H9 (cell line): Measurements from ENCODE around the gene ARHGEF10L. TPM values are rescaled to one million over a fixed set of nuclear protein-coding genes. Genes with fewer than 3 reads are reported as not detected.

ENCODE experiments used
- DNase-seq: peaks from one replicate; pipeline ENCODE4 v3.0.0-alpha.2; 2017
- H2AFZ ChIP-seq: one replicate; pipeline ENCODE4 v1.6.1; 2013; ENCODE audit warnings: mild to moderate bottlenecking, low read length, control low read depth, moderate library complexity
- H2AK5ac ChIP-seq: 2 replicates; pipeline ENCODE4 v1.6.1; 2013; ENCODE audit warnings: low read length, control low read depth, mixed read lengths; ENCODE audit not compliant: insufficient read length
- H2BK120ac ChIP-seq: one replicate; pipeline ENCODE4 v1.6.1; 2013; ENCODE audit warnings: low read depth, mild to moderate bottlenecking, low read length, control low read depth, inconsistent platforms; ENCODE audit not compliant: poor library complexity, severe bottlenecking
- H2BK12ac ChIP-seq: 2 replicates; pipeline ENCODE4 v1.6.1; 2013; ENCODE audit warnings: low read length, control low read depth, mixed read lengths, low read depth; ENCODE audit not compliant: insufficient read length
- H2BK15ac ChIP-seq: 2 replicates; pipeline ENCODE4 v1.6.1; 2013; ENCODE audit warnings: low read depth, low read length, control low read depth
- H2BK20ac ChIP-seq: one replicate; pipeline ENCODE4 v1.6.1; 2013; ENCODE audit warnings: low read depth, mild to moderate bottlenecking, low read length, control low read depth, inconsistent platforms; ENCODE audit not compliant: poor library complexity, severe bottlenecking
- H2BK5ac ChIP-seq: 2 replicates; pipeline ENCODE4 v1.6.1; 2013; ENCODE audit warnings: low read length, control low read depth, mixed read lengths; ENCODE audit not compliant: insufficient read length
- H3K14ac ChIP-seq: 2 replicates; pipeline ENCODE4 v1.6.1; 2013; ENCODE audit warnings: low read length, control low read depth; ENCODE audit not compliant: insufficient read depth
- H3K18ac ChIP-seq: 2 replicates; pipeline ENCODE4 v1.6.1; 2013; ENCODE audit warnings: low read depth, mild to moderate bottlenecking, mixed read lengths, low read length, control low read depth; ENCODE audit not compliant: insufficient read length
- H3K23ac ChIP-seq: 2 replicates; pipeline ENCODE4 v1.6.1; 2013; ENCODE audit warnings: low read length, control low read depth, mixed read lengths, low read depth; ENCODE audit not compliant: insufficient read length
- H3K23me2 ChIP-seq: 2 replicates; pipeline ENCODE4 v1.6.1; 2013; ENCODE audit warnings: low read depth, mild to moderate bottlenecking, mixed read lengths, low read length, control low read depth; ENCODE audit not compliant: insufficient read length, poor library complexity, severe bottlenecking
- H3K27ac ChIP-seq: 2 replicates; pipeline ENCODE4 v1.5.1; 2013; ENCODE audit warnings: low read length, control low read depth, mixed read lengths, low read depth; ENCODE audit not compliant: insufficient read length
- H3K27me3 ChIP-seq: 2 replicates; pipeline ENCODE4 v1.6.1; 2013; ENCODE audit warnings: low read length, control low read depth, inconsistent platforms; ENCODE audit not compliant: insufficient read depth
- H3K4ac ChIP-seq: 2 replicates; pipeline ENCODE4 v1.6.1; 2013; ENCODE audit warnings: low read depth, mild to moderate bottlenecking, control low read depth, inconsistent platforms, low read length, moderate library complexity
- H3K4me1 ChIP-seq: 2 replicates; pipeline ENCODE4 v1.6.1; 2013; ENCODE audit warnings: low read length, control low read depth, inconsistent platforms; ENCODE audit not compliant: insufficient read depth
- H3K4me2 ChIP-seq: 2 replicates; pipeline ENCODE4 v1.6.1; 2013; ENCODE audit warnings: low read length, control low read depth, mixed read lengths; ENCODE audit not compliant: insufficient read length, insufficient read depth
- H3K56ac ChIP-seq: 2 replicates; pipeline ENCODE4 v1.6.1; 2013; ENCODE audit warnings: low read depth, mild to moderate bottlenecking, mixed read lengths, low read length, control low read depth; ENCODE audit not compliant: insufficient read length
- H3K79me1 ChIP-seq: 2 replicates; pipeline ENCODE4 v1.6.1; 2013; ENCODE audit warnings: low read depth, mild to moderate bottlenecking, moderate library complexity, low read length, control low read depth, inconsistent platforms; ENCODE audit not compliant: insufficient read depth, poor library complexity, severe bottlenecking
- H3K79me2 ChIP-seq: 2 replicates; pipeline ENCODE4 v1.6.1; 2013; ENCODE audit warnings: low read length, control low read depth, inconsistent platforms; ENCODE audit not compliant: insufficient read depth
- H3K9ac ChIP-seq: 2 replicates; pipeline ENCODE4 v1.6.1; 2013; ENCODE audit warnings: low read length, control low read depth, mixed read lengths; ENCODE audit not compliant: insufficient read length; ENCODE audit errors: extremely low read depth
- H3K9me3 ChIP-seq: one replicate; pipeline ENCODE4 v1.6.1; 2013; ENCODE audit warnings: low read depth, low read length, inconsistent platforms; ENCODE audit not compliant: control insufficient read depth
- H3T11ph ChIP-seq: one replicate; pipeline ENCODE4 v1.6.1; 2013; ENCODE audit warnings: mild to moderate bottlenecking, low read length, control low read depth, inconsistent platforms
- H4K20me1 ChIP-seq: one replicate; pipeline ENCODE4 v1.6.1; 2013; ENCODE audit not compliant: control insufficient read depth, insufficient read length, insufficient read depth
- H4K5ac ChIP-seq: 2 replicates; pipeline ENCODE4 v1.6.1; 2013; ENCODE audit warnings: low read depth, mild to moderate bottlenecking, mixed read lengths, low read length, control low read depth; ENCODE audit not compliant: insufficient read length
- H4K8ac ChIP-seq: replicated peaks from 2 replicates; pipeline ENCODE4 v1.6.1; 2013; ENCODE audit warnings: low read length, control low read depth, mixed read lengths, low read depth; ENCODE audit not compliant: insufficient read length
- H4K91ac ChIP-seq: 2 replicates; pipeline ENCODE4 v1.6.1; 2013; ENCODE audit warnings: low read depth, mild to moderate bottlenecking, moderate library complexity, mixed read lengths, low read length, control low read depth; ENCODE audit not compliant: insufficient read length
- H3K27ac Mint-ChIP-seq, 3 experiments: 2 replicates in 2 of 3; 3 replicates in 1 of 3; pipeline ENCODE4 v1.8.0; 2020 to 2021; ENCODE audit warnings: mixed read lengths in 3 of 3, mild to moderate bottlenecking in 1 of 3, moderate library complexity in 1 of 3
- H3K27me3 Mint-ChIP-seq: 2 replicates; pipeline ENCODE4 v1.8.0; 2021; ENCODE audit warnings: low read depth, mild to moderate bottlenecking, moderate library complexity, mixed read lengths
- H3K36me3 Mint-ChIP-seq, 3 experiments: 2 replicates in 2 of 3; 3 replicates in 1 of 3; pipeline ENCODE4 v1.8.0; 2020 to 2021; ENCODE audit warnings: low read depth in 3 of 3, mixed read lengths in 3 of 3; ENCODE audit not compliant: insufficient read depth in 1 of 3
- H3K4me1 Mint-ChIP-seq, 2 experiments: 2 replicates each; pipeline ENCODE4 v1.8.0; 2020; ENCODE audit warnings: mixed read lengths in 2 of 2
- H3K4me3 Mint-ChIP-seq, 2 experiments: 2 replicates in 1 of 2; 3 replicates in 1 of 2; pipeline ENCODE4 v1.8.0; 2020 to 2021; ENCODE audit warnings: mild to moderate bottlenecking in 2 of 2, mixed read lengths in 2 of 2, moderate library complexity in 1 of 2
- H3K9me3 Mint-ChIP-seq, 2 experiments: 2 replicates in 1 of 2; 3 replicates in 1 of 2; pipeline ENCODE4 v1.8.0; 2020; ENCODE audit warnings: mild to moderate bottlenecking in 2 of 2, mixed read lengths in 2 of 2, moderate library complexity in 1 of 2
- WGBS: extraction: QIAGEN DNeasy Blood & Tissue Kit; methylation state at CpG from one replicate; pipeline ENCODE4 v1.1.7; 2013; ENCODE audit warnings: missing lambda C conversion rate, low lambda C conversion rate, mixed read lengths; ENCODE audit not compliant: insufficient read length; ENCODE audit errors: extremely low coverage; 5-methylcytosine and 5-hydroxymethylcytosine counted together
- total RNA-seq: library from RNA; stranded (reverse); gene quantifications from 2 replicates; pipeline ENCODE4 v1.2.1, GENCODE V29; 2021
- TF ChIP-seq, protein P1 (sequence below): fragments of 200-600 bp; sonication (generic); conservative IDR thresholded peaks from 3 replicates; pipeline ENCODE4 v1.8.0; 2021; ENCODE audit warnings: antibody characterized with exemption, mild to moderate bottlenecking

Gene ARHGEF10L
- total RNA-seq, 1 experiment from 2014 or later, result 20.2 TPM

DNA sequence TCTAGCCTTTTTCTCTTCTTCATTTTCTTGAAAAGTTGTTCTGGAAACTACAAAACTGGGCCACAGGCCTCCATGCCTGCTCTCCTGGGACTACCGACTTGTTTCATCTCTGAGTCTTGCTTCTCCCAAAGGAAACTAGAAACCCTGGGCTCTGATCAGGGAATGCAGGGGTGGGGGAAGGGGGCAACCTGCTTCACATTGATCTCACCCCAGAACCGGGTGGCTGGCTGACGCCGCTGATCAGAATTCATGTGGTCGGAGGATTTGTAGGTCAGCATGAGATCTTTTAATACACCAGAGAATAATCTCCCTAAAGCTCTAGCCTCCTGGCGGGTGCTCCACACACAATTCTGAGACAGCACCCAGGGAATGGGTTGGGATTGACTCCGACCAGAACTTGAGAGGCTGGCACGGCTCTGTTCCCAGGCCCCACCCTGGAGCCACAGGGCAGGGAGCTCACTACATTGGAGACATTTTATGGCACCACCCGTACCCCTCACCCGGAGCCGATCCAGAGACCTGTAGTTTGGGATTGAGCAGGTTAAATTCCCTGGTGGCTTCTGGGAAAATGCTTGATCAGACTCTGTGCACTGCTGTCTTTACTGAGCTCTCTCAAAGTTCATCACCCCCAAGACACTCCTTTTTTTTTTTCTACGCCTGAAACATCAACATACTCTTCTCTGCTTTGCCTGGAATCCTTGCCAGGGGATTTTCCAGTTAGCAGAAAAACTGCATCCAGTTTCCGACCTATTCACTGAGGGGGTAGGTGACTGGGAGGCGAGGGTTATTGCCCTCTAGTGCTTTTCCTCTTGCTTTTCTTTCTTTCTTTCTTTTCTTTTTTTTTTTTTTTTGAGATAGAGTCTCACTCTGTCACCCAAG lies 12.2 kb upstream of the ARHGEF10L start:
- H2BK20ac ChIP-seq, result no peak overlapping the region
- DNase-seq, result no peak
- H2BK12ac ChIP-seq, result no peak overlapping the region
- no peak overlapping the region for H2AFZ ChIP-seq
- no peaks in the 10 kb centered on the region for H3K27me3 ChIP-seq
- no peaks in the 10 kb centered on the region; the same call in 1 of the 2 replicates for H3K4me1 ChIP-seq
- no peak overlapping the region for H3K9ac ChIP-seq
- no peak overlapping the region for H2BK15ac ChIP-seq
- Mint-ChIP-seq H3K4me1 (peaks cover 33 to 46% of the 10 kb centered on the region in 2 experiments), H3K36me3 (no peaks in the 10 kb centered on the region), H3K9me3 (no peaks in the 10 kb centered on the region), H3K27me3 (no peaks in the 10 kb centered on the region), H3K4me3 (no peak overlapping the region), H3K27ac (peak overlapping the region in 2 of 3 experiments; percentile 44; a peak in 3 of 7 replicates)
- no peak overlapping the region for H3K14ac ChIP-seq
- H3K56ac ChIP-seq, result no peak overlapping the region
- H3K79me1 ChIP-seq, result no peaks in the 10 kb centered on the region
- H4K91ac ChIP-seq, result no peak overlapping the region
- no peak overlapping the region for H2BK5ac ChIP-seq
- H3K9me3 ChIP-seq, result no peaks in the 10 kb centered on the region
- no peak overlapping the region for H3K4me2 ChIP-seq
- H3K23ac ChIP-seq, result no peak overlapping the region
- H2BK120ac ChIP-seq, result no peak overlapping the region
- no peak overlapping the region for H3K27ac ChIP-seq
- no peak overlapping the region for H4K8ac ChIP-seq
- H3K4ac ChIP-seq, result no peak overlapping the region
- no peak overlapping the region for H3T11ph ChIP-seq
- no CpG with 5 or more reads among the region's 14 CpGs for WGBS
- H2AK5ac ChIP-seq, result no peak overlapping the region
- H4K20me1 ChIP-seq, result no peaks in the 10 kb centered on the region
- H3K18ac ChIP-seq, result no peak overlapping the region
- no peak overlapping the region for H4K5ac ChIP-seq
- TF ChIP-seq, protein P1, sequence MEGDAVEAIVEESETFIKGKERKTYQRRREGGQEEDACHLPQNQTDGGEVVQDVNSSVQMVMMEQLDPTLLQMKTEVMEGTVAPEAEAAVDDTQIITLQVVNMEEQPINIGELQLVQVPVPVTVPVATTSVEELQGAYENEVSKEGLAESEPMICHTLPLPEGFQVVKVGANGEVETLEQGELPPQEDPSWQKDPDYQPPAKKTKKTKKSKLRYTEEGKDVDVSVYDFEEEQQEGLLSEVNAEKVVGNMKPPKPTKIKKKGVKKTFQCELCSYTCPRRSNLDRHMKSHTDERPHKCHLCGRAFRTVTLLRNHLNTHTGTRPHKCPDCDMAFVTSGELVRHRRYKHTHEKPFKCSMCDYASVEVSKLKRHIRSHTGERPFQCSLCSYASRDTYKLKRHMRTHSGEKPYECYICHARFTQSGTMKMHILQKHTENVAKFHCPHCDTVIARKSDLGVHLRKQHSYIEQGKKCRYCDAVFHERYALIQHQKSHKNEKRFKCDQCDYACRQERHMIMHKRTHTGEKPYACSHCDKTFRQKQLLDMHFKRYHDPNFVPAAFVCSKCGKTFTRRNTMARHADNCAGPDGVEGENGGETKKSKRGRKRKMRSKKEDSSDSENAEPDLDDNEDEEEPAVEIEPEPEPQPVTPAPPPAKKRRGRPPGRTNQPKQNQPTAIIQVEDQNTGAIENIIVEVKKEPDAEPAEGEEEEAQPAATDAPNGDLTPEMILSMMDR, result no peak
- H3K79me2 ChIP-seq, result no peaks in the 10 kb centered on the region
- no peaks in the 10 kb centered on the region for H3K23me2 ChIP-seq
